H1 (cell line): ENCODE measurements around the gene RFLNA. TPM values are rescaled to one million over a fixed set of nuclear protein-coding genes. Genes with fewer than 3 reads are reported as not detected.

ENCODE experiments used
- CTCF ChIA-PET: fragments of 300-600 bp; sonication (Branson Sonifier 250); formaldehyde crosslinking; loops from one replicate; lab custom pipeline; 2021; ENCODE audit not compliant: partially characterized antibody; lab: Charles Lee
- POLR2A ChIA-PET: fragments of 300-600 bp; sonication (Branson Sonifier 250); formaldehyde crosslinking; loops from one replicate; lab custom pipeline; 2021; ENCODE audit warnings: inconsistent platforms; ENCODE audit not compliant: partially characterized antibody; lab: Charles Lee
- DNase-seq, 2 experiments: peaks; one replicate each; pipeline versions ENCODE4 v3.0.0 to v3.0.0-alpha.2; 2010 to 2022; ENCODE audit warnings: low spot score in 2 of 2, low read depth in 1 of 2, mixed read lengths in 1 of 2
- FAIRE-seq: peaks from 2 replicates; lab custom pipeline; 2011; peaks lifted over from hg19 to GRCh38; lab: Jason Lieb, UNC
- H2AFZ ChIP-seq: 2 replicates; pipeline ENCODE4 v1.8.1; 2012; ENCODE audit warnings: low read length, inconsistent platforms
- H2AK5ac ChIP-seq: 2 replicates; pipeline ENCODE4 v1.6.1; 2013; ENCODE audit warnings: low read depth, low read length
- H2BK120ac ChIP-seq: replicated peaks from 2 replicates; pipeline ENCODE3; 2013; ENCODE audit warnings: low read depth, low read length, inconsistent platforms
- H2BK12ac ChIP-seq: 2 replicates; pipeline ENCODE4 v1.6.1; 2013; ENCODE audit warnings: low read depth, low read length
- H2BK15ac ChIP-seq: 2 replicates; pipeline ENCODE4 v1.6.1; 2013; ENCODE audit warnings: low read length
- H2BK20ac ChIP-seq: 2 replicates; pipeline ENCODE4 v1.6.1; 2013; ENCODE audit warnings: low read length
- H2BK5ac ChIP-seq: 2 replicates; pipeline ENCODE4 v1.6.1; 2013; ENCODE audit warnings: low read depth, low read length
- H3K14ac ChIP-seq: 2 replicates; pipeline ENCODE4 v1.6.1; 2013; ENCODE audit warnings: inconsistent platforms; ENCODE audit not compliant: insufficient read length
- H3K18ac ChIP-seq: 2 replicates; pipeline ENCODE4 v1.6.1; 2013; ENCODE audit warnings: low read length; ENCODE audit errors: extremely low read depth
- H3K23ac ChIP-seq: 2 replicates; pipeline ENCODE4 v1.6.1; 2013; ENCODE audit warnings: inconsistent platforms; ENCODE audit not compliant: insufficient read length
- H3K23me2 ChIP-seq: 2 replicates; pipeline ENCODE4 v1.6.1; 2013; ENCODE audit warnings: low read depth, low read length
- H3K27ac ChIP-seq: 2 replicates; pipeline ENCODE4 v1.6.1; 2011; ENCODE audit warnings: low read depth, low read length, inconsistent platforms
- H3K27me3 ChIP-seq, 4 experiments: replicated peaks in 1 of 4; 1 replicate in 1 of 4; 2 replicates in 3 of 4; pipeline versions ENCODE4 v1.6.1 to v1.8.1; 2011 to 2013; ENCODE audit warnings: low read length in 3 of 4, mild to moderate bottlenecking in 3 of 4, inconsistent platforms in 2 of 4, mixed read lengths in 2 of 4, moderate library complexity in 1 of 4; ENCODE audit not compliant: control insufficient read depth in 3 of 4, insufficient read depth in 3 of 4; ENCODE audit errors: extremely low read depth in 1 of 4
- H3K36me3 ChIP-seq, 4 experiments: 2 replicates each; pipeline versions ENCODE4 v1.6.1 to v1.8.1; 2011 to 2013; ENCODE audit warnings: mild to moderate bottlenecking in 4 of 4, low read length in 3 of 4, moderate library complexity in 2 of 4, control low read depth in 1 of 4, inconsistent platforms in 1 of 4; ENCODE audit not compliant: insufficient read depth in 4 of 4, control insufficient read depth in 2 of 4
- H3K4ac ChIP-seq: replicated peaks from 2 replicates; pipeline ENCODE3; 2013; ENCODE audit warnings: low read length, low read depth, mixed read lengths, inconsistent platforms; ENCODE audit not compliant: insufficient read length
- H3K4me1 ChIP-seq, 4 experiments: replicated peaks in 1 of 4; 1 replicate in 1 of 4; 2 replicates in 3 of 4; pipeline versions ENCODE4 v1.6.1 to v1.8.1; 2011 to 2013; ENCODE audit warnings: low read length in 3 of 4, inconsistent platforms in 2 of 4, mixed read lengths in 1 of 4; ENCODE audit not compliant: insufficient read depth in 4 of 4, control insufficient read depth in 3 of 4
- H3K4me2 ChIP-seq, 2 experiments: 2 replicates each; pipeline versions ENCODE4 v1.6.1 to v1.8.1; 2011 to 2013; ENCODE audit warnings: low read depth in 2 of 2, low read length in 2 of 2, control low read depth in 1 of 2, inconsistent platforms in 1 of 2, mild to moderate bottlenecking in 1 of 2; ENCODE audit not compliant: insufficient read depth in 1 of 2
- H3K4me3 ChIP-seq, 4 experiments: fragments of 200-600, 300-600 bp in 1 of 4; sonication (generic), shearing (Covaris generic), sonication (Bioruptor Twin) in 1 of 4; 2 replicates each; pipeline versions ENCODE4 v1.5.1 to v1.8.1; 2011 to 2016; ENCODE audit warnings: low read length in 4 of 4, low read depth in 3 of 4, control low read depth in 2 of 4, inconsistent platforms in 2 of 4, mild to moderate bottlenecking in 2 of 4, mixed read lengths in 1 of 4, moderate library complexity in 1 of 4; ENCODE audit not compliant: insufficient read depth in 2 of 4; ENCODE audit errors: extremely low read depth in 1 of 4
- H3K56ac ChIP-seq: replicated peaks from 2 replicates; pipeline ENCODE3; 2013; ENCODE audit warnings: low read depth, mild to moderate bottlenecking, mixed read lengths, low read length, inconsistent platforms; ENCODE audit not compliant: insufficient read length
- H3K79me1 ChIP-seq: 2 replicates; pipeline ENCODE4 v1.6.1; 2013; ENCODE audit warnings: low read depth, low read length, control low read depth
- H3K79me2 ChIP-seq, 2 experiments: 2 replicates each; pipeline versions ENCODE4 v1.6.1 to v1.8.1; 2012 to 2013; ENCODE audit warnings: low read length in 2 of 2, mild to moderate bottlenecking in 2 of 2, inconsistent platforms in 1 of 2; ENCODE audit not compliant: insufficient read depth in 2 of 2, control insufficient read depth in 1 of 2
- H3K9ac ChIP-seq, 4 experiments: replicated peaks in 1 of 4; 1 replicate in 1 of 4; 2 replicates in 3 of 4; pipeline versions ENCODE4 v1.6.1 to v1.8.1; 2011 to 2013; ENCODE audit warnings: low read depth in 3 of 4, low read length in 3 of 4, control low read depth in 2 of 4, mild to moderate bottlenecking in 2 of 4, moderate library complexity in 2 of 4, inconsistent platforms in 1 of 4; ENCODE audit errors: extremely low read depth in 1 of 4
- H3K9me3 ChIP-seq, 2 experiments: 2 replicates each; pipeline versions ENCODE4 v1.6.1 to v1.8.1; 2012 to 2013; ENCODE audit warnings: mild to moderate bottlenecking in 2 of 2, moderate library complexity in 2 of 2, control low read depth in 1 of 2, inconsistent platforms in 1 of 2, low read depth in 1 of 2, low read length in 1 of 2, mixed read lengths in 1 of 2; ENCODE audit not compliant: insufficient read depth in 2 of 2
- H4K20me1 ChIP-seq, 2 experiments: replicated peaks in 1 of 2; 2 replicates each; pipeline versions ENCODE3 to v1.8.1; 2011 to 2013; ENCODE audit warnings: inconsistent platforms in 2 of 2, low read length in 2 of 2, mild to moderate bottlenecking in 1 of 2; ENCODE audit not compliant: insufficient read depth in 2 of 2, control insufficient read depth in 1 of 2
- H4K5ac ChIP-seq: 2 replicates; pipeline ENCODE4 v1.6.1; 2013; ENCODE audit warnings: low read length, low read depth, mixed read lengths, inconsistent platforms; ENCODE audit not compliant: insufficient read length
- H4K8ac ChIP-seq: 2 replicates; pipeline ENCODE4 v1.8.0; 2013; ENCODE audit warnings: mild to moderate bottlenecking, moderate library complexity, low read length, inconsistent platforms; ENCODE audit not compliant: insufficient read depth; ENCODE audit errors: extremely low read depth
- H4K91ac ChIP-seq: replicated peaks from 2 replicates; pipeline ENCODE3; 2013; ENCODE audit warnings: low read length, mixed read lengths, inconsistent platforms; ENCODE audit not compliant: insufficient read length
- EZH2 ChIP-seq: fragments of 200-600 bp; sonication (generic); IDR thresholded peaks from 2 replicates; pipeline ENCODE4 v1.7.1; 2012; ENCODE audit warnings: low read depth, mild to moderate bottlenecking, moderate library complexity, low read length, inconsistent platforms; ENCODE audit not compliant: severe bottlenecking
- JUND ChIP-seq: IDR thresholded peaks from 2 replicates; pipeline ENCODE4 v1.6.1; 2011; ENCODE audit warnings: mild to moderate bottlenecking, improper control_type of control experiment, low read length
- KDM1A ChIP-seq: fragments of 200-600, 300-600 bp; sonication (generic); IDR thresholded peaks from 2 replicates; pipeline ENCODE4 v1.7.1; 2016; ENCODE audit warnings: mild to moderate bottlenecking, low read length, borderline replicate concordance
- RNF2 ChIP-seq: fragments of 200-900, 300-1000 bp; sonication (generic); IDR thresholded peaks from 2 replicates; pipeline ENCODE4 v1.7.1; 2016; ENCODE audit warnings: borderline replicate concordance, low read depth, mild to moderate bottlenecking, antibody characterized with exemption, low read length; ENCODE audit not compliant: poor library complexity, severe bottlenecking; ENCODE audit errors: missing control alignments
- SIX5 ChIP-seq: IDR thresholded peaks from 2 replicates; pipeline ENCODE4 v1.6.1; 2011; ENCODE audit warnings: mild to moderate bottlenecking, low read depth, low read length
- YY1 ChIP-seq: IDR thresholded peaks from 2 replicates; pipeline ENCODE4 v1.6.1; 2011; ENCODE audit warnings: low read depth, mild to moderate bottlenecking, low read length
- WGBS, 2 experiments: shearing (Covaris generic) in 1 of 2; methylation state at CpG; one replicate each; pipeline versions ENCODE4 v1.1.6 to v1.1.7; 2013 to 2015; ENCODE audit warnings: low lambda C conversion rate in 2 of 2, mixed read lengths in 2 of 2, inconsistent platforms in 1 of 2, low coverage in 1 of 2, missing lambda C conversion rate in 1 of 2; ENCODE audit not compliant: insufficient replicate concordance in 2 of 2, insufficient coverage in 1 of 2, insufficient read length in 1 of 2; ENCODE audit errors: extremely low coverage in 1 of 2, missing lambda C conversion rate in 1 of 2; 5-methylcytosine and 5-hydroxymethylcytosine counted together
- polyA plus RNA-seq, 7 experiments: library from polyadenylated mRNA; depleted of rRNA in 3 of 7; stranded (reverse) in 5 of 7; unstranded in 2 of 7; fragments of >200 nt in 5 of 7; fragments of 200-250 nt in 2 of 7; gene quantifications; 1 replicate in 5 of 7; 2 replicates in 1 of 7; 4 replicates in 1 of 7; pipeline versions ENCODE4 v1.2.1 to v1.2.3, GENCODE V29; 2011 to 2013; ENCODE audit warnings: missing spikeins in 2 of 7, mixed read lengths in 2 of 7
- total RNA-seq: library from RNA; stranded (reverse); fragmentation: NEBNext Ultra II Directional; extraction: Animal tissue kit (Norgen Biotek cat#: 25700); gene quantifications from 2 replicates; pipeline ENCODE4 v1.2.1, GENCODE V29; 2021
- TF ChIP-seq, protein P1 (sequence below): IDR thresholded peaks from 2 replicates; pipeline ENCODE4 v1.6.1; 2012; ENCODE audit warnings: inconsistent platforms
- TF ChIP-seq, protein P2 (sequence below): IDR thresholded peaks from 2 replicates; pipeline ENCODE4 v1.6.1; 2011; ENCODE audit warnings: low read depth, mild to moderate bottlenecking, low read length; ENCODE audit not compliant: insufficient read depth
- TF ChIP-seq, protein P3 (sequence below): IDR thresholded peaks from 2 replicates; pipeline ENCODE4 v1.6.1; 2012; ENCODE audit warnings: inconsistent platforms

RFLNA gene
- total and polyA plus RNA-seq, 2 of the 8 experiments (the other 6 are each of a cell fraction or from before 2014, with no cell fraction given), result 6.4 to 6.6 TPM

DNA sequence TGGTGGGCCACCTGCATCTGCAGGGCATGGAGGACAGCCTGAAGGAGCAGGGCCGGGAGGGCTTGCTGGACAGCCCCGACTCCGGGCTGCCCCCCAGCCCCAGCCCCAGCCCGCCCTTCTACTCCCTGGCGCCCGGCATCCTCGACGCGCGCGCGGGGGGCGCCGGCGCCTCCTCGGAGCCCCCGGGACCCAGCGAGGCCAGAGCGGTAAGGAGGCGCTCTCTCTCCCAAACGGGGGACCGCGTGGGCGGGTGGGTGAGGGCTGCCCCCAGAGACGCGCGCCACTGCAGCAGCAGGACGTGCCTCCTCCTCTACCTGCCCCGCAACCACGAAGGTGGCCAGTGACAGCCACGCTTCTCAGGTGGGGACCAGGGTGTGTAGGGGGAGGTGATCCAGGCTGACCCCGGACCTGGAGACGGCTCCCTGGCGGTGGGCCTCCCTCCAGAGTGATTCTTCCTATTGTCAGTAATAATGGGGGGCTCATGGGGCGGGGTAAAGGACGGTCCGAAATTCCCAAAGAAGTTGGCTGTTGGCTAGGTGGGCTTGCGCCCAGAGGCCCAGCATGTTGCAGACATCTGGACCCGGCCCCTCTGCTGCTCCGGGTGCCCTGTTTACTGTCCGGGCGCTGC is 652 bp downstream of the RFLNA start:
- Histone ChIP-seq H2BK12ac (0 out of 2 replicates have a peak overlapping the region, but pooled peaks have one; percentile 60), H4K5ac (no peak overlapping the region), H2BK5ac (no peak overlapping the region), H3K27ac (no peak overlapping the region), H2BK120ac (no peak overlapping the region), H3K27me3 (peaks cover 3 to 36% (median 23%) of the 10 kb centered on the region in 4 experiments; a peak in 6 of 7 replicates), H2AK5ac (no peak overlapping the region), H3K79me2 (no peaks in the 10 kb centered on the region), H4K8ac (no peak overlapping the region), H3K9me3 (no peaks in the 10 kb centered on the region), H3K23me2 (peaks cover 7% of the 10 kb centered on the region; the same call in 1 of the 2 replicates), H2AFZ (no peak overlapping the region), H3K4me1 (peaks cover 3 to 23% (median 16%) of the 10 kb centered on the region in 4 experiments), H3K9ac (peak overlapping the region in 1 of 4 experiments; percentile 50; a peak in 2 of 7 replicates), H4K91ac (peak overlapping the region; percentile 40), H2BK20ac (no peak overlapping the region), H3K4ac (no peak overlapping the region), H3K4me2 (peak overlapping the region; percentile 78 to 97), H3K56ac (no peak overlapping the region), H3K18ac (peak overlapping the region; percentile 60; the same call in 1 of the 2 replicates), H3K4me3 (peak overlapping the region; percentile 42 to 60 (median 46)), H2BK15ac (no peak overlapping the region), H4K20me1 (peaks cover 0 to 2% of the 10 kb centered on the region in 2 experiments), H3K79me1 (0 out of 2 replicates have a peak, but pooled peaks cover 2% of the 10 kb centered on the region), H3K23ac (no peak overlapping the region), H3K14ac (no peak overlapping the region), H3K36me3 (no peaks in the 10 kb centered on the region)
- peak in 1 of 2 experiments; percentile 68 for DNase-seq
- ChIA-PET POLR2A (interaction anchor here (0.6 to 1.2 kb wide), 3 partner anchors 13 to 24 kb away, joined by 3 to 4 read pairs (median 3); no protein-coding TSS in a partner anchor), CTCF (no interaction called here)
- no peak for FAIRE-seq
- WGBS, 2 experiments, result 20% methylated on average over 20 of the region's 42 CpGs; no CpG with 5 or more reads in 1 of the 2 experiments
- TF ChIP-seq RNF2 (no peak), YY1 (no peak), EZH2 (peak; percentile 30), JUND (no peak), SIX5 (no peak), KDM1A (no peak)
- TF ChIP-seq, protein P1, sequence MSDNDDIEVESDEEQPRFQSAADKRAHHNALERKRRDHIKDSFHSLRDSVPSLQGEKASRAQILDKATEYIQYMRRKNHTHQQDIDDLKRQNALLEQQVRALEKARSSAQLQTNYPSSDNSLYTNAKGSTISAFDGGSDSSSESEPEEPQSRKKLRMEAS, result 0 out of 2 replicates have a peak, but pooled peaks have one; percentile 48
- TF ChIP-seq, protein P2, sequence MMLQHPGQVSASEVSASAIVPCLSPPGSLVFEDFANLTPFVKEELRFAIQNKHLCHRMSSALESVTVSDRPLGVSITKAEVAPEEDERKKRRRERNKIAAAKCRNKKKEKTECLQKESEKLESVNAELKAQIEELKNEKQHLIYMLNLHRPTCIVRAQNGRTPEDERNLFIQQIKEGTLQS, result no peak
- TF ChIP-seq, protein P3, sequence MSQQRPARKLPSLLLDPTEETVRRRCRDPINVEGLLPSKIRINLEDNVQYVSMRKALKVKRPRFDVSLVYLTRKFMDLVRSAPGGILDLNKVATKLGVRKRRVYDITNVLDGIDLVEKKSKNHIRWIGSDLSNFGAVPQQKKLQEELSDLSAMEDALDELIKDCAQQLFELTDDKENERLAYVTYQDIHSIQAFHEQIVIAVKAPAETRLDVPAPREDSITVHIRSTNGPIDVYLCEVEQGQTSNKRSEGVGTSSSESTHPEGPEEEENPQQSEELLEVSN, result no peak
